WTC11 (cell line): ENCODE results near the gene DLGAP4.

Experiments
- FOXJ3 ChIP-seq: sonication (generic); formaldehyde crosslinking; IDR thresholded peaks from 2 replicates; pipeline ENCODE4 v1.9.0; 2021; ENCODE audit warnings: missing genetic modification reagents, mild to moderate bottlenecking, borderline replicate concordance
- FOXK1 ChIP-seq: sonication (generic); formaldehyde crosslinking; IDR thresholded peaks from 2 replicates; pipeline ENCODE4 v1.8.0; 2022; ENCODE audit warnings: mild to moderate bottlenecking, moderate library complexity, missing genetic modification reagents
- GTF2I ChIP-seq: fragments of 250-450 bp; sonication (Bioruptor Pico); conservative IDR thresholded peaks from 2 replicates; pipeline ENCODE4 v1.4.0; 2021; ENCODE audit warnings: mild to moderate bottlenecking
- IRF2 ChIP-seq: sonication (generic); formaldehyde crosslinking; IDR thresholded peaks from 2 replicates; pipeline ENCODE4 v1.8.0; 2022; ENCODE audit warnings: low read depth, missing genetic modification reagents, borderline replicate concordance
- JUN ChIP-seq: sonication (generic); formaldehyde crosslinking; IDR thresholded peaks from 2 replicates; pipeline ENCODE4 v1.8.0; 2023; ENCODE audit warnings: mild to moderate bottlenecking, missing genetic modification reagents
- NR1H2 ChIP-seq: sonication (generic); formaldehyde crosslinking; IDR thresholded peaks from 2 replicates; pipeline ENCODE4 v1.9.0; 2021; ENCODE audit warnings: mild to moderate bottlenecking, moderate library complexity, missing genetic modification reagents
- TEAD4 ChIP-seq: sonication (generic); formaldehyde crosslinking; IDR thresholded peaks from 2 replicates; pipeline ENCODE4 v1.8.0; 2022; ENCODE audit warnings: mild to moderate bottlenecking, missing genetic modification reagents
- TF ChIP-seq, protein P1 (sequence below): sonication (generic); formaldehyde crosslinking; IDR thresholded peaks from 2 replicates; pipeline ENCODE4 v1.8.1; 2023; ENCODE audit warnings: mild to moderate bottlenecking, missing genetic modification reagents
- TF ChIP-seq, protein P2 (sequence below): sonication (generic); formaldehyde crosslinking; IDR thresholded peaks from 2 replicates; pipeline ENCODE4 v1.8.0; 2022; ENCODE audit warnings: mild to moderate bottlenecking, missing genetic modification reagents
- TF ChIP-seq, protein P3 (sequence below): sonication (generic); formaldehyde crosslinking; IDR thresholded peaks from 2 replicates; pipeline ENCODE4 v1.8.0; 2022; ENCODE audit warnings: mild to moderate bottlenecking, missing genetic modification reagents
- TF ChIP-seq, protein P4 (sequence below): sonication (generic); formaldehyde crosslinking; IDR thresholded peaks from 2 replicates; pipeline ENCODE4 v1.8.1; 2023; ENCODE audit warnings: mild to moderate bottlenecking, missing genetic modification reagents, moderate library complexity
- TF ChIP-seq, protein P5 (sequence below): fragments of 200-600 bp; IDR thresholded peaks from 2 replicates; pipeline ENCODE4 v1.8.0; 2022; ENCODE audit warnings: antibody characterized with exemption
- TF ChIP-seq, protein P6 (sequence below): sonication (generic); formaldehyde crosslinking; IDR thresholded peaks from 2 replicates; pipeline ENCODE4 v1.8.0; 2022; ENCODE audit warnings: mild to moderate bottlenecking, missing genetic modification reagents

DNA sequence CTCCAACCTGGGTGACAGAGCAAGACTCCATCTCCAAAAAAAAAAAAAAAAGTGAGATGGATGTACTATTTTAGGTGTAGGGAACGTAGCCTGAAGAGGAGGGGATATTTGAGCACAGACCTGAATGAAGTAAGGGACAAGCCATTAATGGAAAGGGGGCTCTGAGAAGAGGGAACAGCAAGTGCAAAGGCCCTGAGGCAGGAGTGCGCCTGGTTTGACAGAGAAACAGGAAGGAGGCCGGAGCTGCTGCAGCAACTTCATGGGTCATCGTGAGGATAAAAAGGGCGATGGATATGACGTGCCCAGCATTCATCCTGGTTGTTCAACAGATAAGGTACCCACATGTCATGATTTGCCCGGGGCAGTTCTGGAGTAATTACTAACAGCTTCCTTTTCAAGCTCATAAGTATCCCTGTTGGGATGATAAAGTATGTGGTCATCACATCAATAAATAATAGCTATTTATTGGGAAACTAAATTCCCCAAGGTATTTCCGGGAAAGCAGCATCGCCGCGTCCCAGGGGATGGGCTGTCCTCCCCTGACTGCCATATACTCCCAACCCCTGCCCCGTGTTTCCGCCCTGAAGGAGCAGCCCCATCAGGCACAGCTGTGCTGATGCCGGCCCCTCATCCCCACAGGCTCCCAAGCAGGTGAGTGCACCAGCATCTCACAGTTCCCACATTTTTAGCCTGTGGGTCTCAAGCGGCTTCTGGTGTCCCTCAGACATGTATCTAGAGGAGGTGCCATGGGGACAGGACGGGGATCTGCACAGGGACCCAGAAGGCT, 43.4 kb downstream of the DLGAP4 start:
- TF ChIP-seq, protein P1, sequence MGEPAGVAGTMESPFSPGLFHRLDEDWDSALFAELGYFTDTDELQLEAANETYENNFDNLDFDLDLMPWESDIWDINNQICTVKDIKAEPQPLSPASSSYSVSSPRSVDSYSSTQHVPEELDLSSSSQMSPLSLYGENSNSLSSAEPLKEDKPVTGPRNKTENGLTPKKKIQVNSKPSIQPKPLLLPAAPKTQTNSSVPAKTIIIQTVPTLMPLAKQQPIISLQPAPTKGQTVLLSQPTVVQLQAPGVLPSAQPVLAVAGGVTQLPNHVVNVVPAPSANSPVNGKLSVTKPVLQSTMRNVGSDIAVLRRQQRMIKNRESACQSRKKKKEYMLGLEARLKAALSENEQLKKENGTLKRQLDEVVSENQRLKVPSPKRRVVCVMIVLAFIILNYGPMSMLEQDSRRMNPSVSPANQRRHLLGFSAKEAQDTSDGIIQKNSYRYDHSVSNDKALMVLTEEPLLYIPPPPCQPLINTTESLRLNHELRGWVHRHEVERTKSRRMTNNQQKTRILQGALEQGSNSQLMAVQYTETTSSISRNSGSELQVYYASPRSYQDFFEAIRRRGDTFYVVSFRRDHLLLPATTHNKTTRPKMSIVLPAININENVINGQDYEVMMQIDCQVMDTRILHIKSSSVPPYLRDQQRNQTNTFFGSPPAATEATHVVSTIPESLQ (CRISPR knock-in tag) = no peak
- TF ChIP-seq GTF2I (CRISPR knock-in tag) (no peak), TEAD4 (no peak), JUN (CRISPR knock-in tag) (no peak), NR1H2 (CRISPR knock-in tag) (no peak), FOXJ3 (CRISPR knock-in tag) (no peak), FOXK1 (no peak), IRF2 (CRISPR knock-in tag) (no peak)
- TF ChIP-seq, protein P2, sequence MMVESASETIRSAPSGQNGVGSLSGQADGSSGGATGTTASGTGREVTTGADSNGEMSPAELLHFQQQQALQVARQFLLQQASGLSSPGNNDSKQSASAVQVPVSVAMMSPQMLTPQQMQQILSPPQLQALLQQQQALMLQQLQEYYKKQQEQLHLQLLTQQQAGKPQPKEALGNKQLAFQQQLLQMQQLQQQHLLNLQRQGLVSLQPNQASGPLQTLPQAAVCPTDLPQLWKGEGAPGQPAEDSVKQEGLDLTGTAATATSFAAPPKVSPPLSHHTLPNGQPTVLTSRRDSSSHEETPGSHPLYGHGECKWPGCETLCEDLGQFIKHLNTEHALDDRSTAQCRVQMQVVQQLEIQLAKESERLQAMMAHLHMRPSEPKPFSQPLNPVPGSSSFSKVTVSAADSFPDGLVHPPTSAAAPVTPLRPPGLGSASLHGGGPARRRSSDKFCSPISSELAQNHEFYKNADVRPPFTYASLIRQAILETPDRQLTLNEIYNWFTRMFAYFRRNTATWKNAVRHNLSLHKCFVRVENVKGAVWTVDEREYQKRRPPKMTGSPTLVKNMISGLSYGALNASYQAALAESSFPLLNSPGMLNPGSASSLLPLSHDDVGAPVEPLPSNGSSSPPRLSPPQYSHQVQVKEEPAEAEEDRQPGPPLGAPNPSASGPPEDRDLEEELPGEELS (CRISPR knock-in tag) = no peak
- TF ChIP-seq, protein P3, sequence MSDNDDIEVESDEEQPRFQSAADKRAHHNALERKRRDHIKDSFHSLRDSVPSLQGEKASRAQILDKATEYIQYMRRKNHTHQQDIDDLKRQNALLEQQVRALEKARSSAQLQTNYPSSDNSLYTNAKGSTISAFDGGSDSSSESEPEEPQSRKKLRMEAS (CRISPR knock-in tag) = no peak
- TF ChIP-seq, protein P4, sequence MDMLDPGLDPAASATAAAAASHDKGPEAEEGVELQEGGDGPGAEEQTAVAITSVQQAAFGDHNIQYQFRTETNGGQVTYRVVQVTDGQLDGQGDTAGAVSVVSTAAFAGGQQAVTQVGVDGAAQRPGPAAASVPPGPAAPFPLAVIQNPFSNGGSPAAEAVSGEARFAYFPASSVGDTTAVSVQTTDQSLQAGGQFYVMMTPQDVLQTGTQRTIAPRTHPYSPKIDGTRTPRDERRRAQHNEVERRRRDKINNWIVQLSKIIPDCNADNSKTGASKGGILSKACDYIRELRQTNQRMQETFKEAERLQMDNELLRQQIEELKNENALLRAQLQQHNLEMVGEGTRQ = no peak
- TF ChIP-seq, protein P5, sequence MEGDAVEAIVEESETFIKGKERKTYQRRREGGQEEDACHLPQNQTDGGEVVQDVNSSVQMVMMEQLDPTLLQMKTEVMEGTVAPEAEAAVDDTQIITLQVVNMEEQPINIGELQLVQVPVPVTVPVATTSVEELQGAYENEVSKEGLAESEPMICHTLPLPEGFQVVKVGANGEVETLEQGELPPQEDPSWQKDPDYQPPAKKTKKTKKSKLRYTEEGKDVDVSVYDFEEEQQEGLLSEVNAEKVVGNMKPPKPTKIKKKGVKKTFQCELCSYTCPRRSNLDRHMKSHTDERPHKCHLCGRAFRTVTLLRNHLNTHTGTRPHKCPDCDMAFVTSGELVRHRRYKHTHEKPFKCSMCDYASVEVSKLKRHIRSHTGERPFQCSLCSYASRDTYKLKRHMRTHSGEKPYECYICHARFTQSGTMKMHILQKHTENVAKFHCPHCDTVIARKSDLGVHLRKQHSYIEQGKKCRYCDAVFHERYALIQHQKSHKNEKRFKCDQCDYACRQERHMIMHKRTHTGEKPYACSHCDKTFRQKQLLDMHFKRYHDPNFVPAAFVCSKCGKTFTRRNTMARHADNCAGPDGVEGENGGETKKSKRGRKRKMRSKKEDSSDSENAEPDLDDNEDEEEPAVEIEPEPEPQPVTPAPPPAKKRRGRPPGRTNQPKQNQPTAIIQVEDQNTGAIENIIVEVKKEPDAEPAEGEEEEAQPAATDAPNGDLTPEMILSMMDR = no peak
- TF ChIP-seq, protein P6, sequence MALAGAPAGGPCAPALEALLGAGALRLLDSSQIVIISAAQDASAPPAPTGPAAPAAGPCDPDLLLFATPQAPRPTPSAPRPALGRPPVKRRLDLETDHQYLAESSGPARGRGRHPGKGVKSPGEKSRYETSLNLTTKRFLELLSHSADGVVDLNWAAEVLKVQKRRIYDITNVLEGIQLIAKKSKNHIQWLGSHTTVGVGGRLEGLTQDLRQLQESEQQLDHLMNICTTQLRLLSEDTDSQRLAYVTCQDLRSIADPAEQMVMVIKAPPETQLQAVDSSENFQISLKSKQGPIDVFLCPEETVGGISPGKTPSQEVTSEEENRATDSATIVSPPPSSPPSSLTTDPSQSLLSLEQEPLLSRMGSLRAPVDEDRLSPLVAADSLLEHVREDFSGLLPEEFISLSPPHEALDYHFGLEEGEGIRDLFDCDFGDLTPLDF (CRISPR knock-in tag) = no peak
